ENCODE measurements around the gene OTOGL.

Gene OTOGL, protein sequence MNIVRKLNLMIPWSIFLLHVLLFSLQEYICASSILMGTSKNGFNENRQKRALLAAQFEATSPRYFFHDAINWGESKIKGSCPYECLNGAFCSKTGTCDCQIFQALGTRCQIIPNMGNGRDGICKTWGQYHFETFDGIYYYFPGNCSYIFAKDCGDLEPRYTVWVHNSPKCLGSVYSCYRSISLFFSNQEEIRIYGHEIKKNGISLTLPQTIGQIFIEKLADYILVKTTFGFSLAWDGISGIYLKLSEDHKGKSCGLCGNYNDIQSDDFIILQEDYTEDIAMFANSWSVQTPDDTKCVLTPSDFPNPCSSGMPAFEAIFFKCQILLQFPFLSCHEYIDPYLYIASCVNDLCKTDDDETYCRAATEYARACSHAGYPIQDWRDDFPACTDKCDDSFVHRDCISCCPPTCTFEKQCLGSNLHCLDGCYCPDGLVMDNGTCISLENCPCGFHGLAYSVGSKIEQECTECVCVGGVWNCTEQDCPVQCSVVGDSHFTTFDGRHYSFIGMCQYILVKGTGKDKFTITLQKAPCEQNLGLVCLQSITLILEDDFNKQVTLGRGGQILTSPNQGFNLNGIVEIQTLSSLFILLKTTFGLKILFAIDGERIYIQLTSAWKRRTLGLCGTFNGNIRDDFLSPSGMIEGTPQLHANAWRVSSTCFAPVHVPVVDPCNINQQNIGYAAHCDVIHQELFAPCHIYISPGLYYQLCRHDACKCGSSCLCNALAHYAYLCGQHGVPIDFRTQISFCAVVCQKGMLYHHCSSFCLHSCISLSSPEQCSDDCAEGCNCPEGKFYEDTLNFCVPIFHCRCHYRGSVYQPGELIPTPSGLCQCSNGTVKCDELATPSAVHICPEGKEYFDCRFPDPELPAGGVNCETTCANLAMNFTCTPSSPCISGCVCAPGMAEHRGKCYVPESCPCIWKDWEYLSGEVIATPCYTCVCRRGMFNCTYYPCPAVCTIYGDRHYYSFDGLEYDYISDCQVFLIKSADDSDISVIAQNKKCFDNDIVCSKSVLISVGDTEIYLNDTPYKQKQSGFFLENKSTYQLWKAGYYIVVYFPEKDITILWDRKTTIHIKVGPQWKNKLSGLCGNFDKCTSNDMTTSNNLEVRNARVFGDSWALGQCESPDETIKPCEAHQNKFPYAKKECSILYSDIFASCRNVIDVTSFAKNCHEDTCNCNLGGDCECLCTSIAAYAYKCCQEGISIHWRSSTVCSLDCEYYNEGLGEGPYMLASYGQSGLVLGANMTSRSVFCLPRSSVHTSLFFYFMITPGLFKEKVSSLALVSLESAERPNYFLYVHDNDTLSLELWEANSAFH (N-terminal part only)

DNA sequence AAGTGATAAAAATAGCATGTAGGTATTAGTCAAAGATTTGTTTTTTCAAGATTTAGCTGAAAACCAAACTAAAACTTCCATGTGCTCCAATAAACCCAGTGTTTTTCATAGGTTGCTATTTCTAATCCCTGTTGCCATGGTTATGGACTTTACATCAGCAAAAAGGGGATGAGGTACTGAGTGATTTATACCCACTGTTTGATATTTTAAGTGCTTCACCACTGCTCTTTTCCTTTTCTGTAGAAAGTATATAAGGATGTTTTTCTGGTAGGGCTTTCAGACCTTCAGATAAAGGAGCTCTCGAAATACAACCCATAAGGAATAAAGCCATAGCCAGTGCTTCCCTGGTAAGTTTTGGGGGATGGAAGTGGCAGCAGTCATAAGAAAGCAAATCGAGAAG, at the start of gene OTOGL:
Gene OTOGL, plus strand, starts transcription at position 279 of the 400 bp plus-strand sequence. CDS start 109,895 bp downstream, outside the sequence.
- no peak for DNase-seq (ENCODE audit: low read depth in 2 of 2)

DNA sequence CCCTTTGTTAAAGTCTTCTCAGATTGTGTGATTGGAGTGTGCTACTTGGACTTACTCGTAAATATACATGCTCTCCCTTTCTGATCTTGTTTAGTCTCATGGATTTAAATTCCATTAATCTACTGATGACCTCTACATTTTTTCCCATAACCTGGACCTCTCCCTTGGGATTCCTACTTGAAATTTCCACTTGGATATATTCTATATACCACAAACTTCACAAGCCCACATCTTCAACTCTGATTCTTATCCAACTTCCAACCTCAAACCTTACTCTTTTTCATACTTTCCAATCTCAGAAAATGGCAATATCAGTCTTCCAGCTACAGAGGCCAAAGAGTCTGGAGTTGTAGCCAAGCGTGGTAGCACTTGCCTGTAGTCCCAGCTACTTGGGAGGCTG, 49.1 kb upstream of the OTOGL start:
- no peak for DNase-seq (ENCODE audit: low read depth in 2 of 2)

DNA sequence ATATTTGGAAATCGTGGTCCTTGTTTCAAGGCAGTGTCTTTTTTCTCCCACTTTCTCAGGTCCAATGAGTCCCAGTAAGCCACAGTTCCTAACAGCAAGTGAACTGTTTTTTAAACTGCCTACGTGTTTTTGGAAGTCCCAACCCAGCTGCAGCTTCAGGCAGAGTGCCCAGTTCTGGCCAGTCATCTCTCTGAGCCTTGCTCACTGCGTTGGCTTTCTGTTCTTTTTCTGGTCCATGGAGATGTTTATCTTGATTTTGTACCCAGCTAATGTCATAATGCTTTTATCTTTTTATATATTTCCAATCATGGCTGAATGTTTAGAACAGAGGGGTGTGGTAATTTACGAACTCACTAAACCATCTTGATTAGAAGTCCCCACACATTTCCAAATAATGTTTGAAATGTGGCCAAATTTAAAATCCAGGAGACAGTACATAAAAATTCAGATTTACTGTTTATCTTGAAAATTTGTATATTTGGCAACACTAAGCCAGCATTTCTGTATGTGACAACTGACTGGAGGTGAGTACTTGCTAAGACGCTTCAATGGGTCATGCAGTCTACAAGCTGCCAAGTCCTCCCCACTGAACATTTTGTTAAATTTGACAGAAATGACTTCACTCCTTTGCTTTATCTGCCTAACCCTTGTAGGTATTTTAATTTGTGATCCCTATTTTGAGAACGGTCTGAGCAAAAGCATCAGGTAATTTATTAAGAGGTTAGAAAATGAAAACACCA, 46.1 kb upstream of the OTOGL start:
- DNase-seq (ENCODE audit: low read depth in 2 of 2) = no peak

DNA sequence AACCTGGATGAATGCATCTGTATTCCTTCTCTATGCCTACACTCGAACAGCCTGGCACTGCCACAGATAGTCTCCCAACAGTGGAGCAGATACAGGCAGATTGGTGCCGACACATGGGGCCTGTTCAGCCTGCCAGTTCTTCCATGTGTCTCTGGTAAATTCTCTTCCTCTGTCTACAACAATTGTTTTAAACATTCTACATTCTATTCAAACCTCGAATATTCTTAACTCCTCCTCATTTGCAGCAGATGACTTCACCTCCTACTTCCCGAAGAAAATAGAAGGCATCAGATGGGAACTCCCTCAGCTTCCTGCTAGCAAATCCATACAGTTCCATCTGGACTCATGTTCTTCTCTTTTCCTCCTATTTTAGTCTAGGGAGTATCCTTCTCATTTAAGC, 43.1 kb upstream of the OTOGL start:
- no peak for DNase-seq (ENCODE audit: low read depth in 2 of 2)

DNA sequence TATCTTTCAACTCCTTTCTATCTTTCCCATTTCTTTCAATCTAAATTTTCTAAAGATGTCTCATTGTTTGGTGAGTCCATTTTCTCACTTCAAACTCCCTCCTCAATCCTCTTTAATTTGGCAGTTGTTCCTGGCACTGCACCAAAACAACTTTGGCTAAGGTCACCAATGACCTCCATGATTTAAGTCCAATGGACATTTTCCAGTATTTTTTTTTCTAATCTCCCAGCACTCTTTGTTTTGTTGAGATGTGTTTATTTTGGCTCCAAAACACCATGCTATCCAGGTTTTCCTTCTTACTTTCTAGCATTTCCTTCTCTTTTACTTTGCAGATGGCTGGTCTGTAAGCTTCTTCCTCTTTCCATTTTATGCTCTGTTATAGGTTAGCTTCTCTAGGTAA, 42.5 kb upstream of the OTOGL start:
- DNase-seq (ENCODE audit: low read depth in 2 of 2) = no peak

DNA sequence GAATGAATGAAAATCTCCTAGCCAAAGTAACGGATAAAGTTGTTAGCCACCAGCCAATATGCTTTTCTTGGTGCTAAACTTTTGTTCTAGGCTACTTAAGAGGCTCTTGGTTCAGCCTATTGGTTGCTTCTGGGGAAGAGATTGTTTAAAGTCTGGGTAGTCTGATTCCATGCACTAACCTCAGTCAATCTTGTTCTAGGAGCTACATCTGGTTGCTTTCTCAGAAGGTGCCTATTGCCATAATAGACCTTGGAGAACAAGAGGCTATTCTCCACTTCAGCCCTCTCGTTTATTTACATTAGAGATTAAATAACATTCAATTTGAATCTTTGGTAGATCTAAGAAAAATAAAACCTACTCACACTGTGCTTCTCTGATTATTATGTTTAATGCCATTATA, 40.8 kb upstream of the OTOGL start:
- DNase-seq (ENCODE audit: low read depth in 2 of 2) = no peak

DNA sequence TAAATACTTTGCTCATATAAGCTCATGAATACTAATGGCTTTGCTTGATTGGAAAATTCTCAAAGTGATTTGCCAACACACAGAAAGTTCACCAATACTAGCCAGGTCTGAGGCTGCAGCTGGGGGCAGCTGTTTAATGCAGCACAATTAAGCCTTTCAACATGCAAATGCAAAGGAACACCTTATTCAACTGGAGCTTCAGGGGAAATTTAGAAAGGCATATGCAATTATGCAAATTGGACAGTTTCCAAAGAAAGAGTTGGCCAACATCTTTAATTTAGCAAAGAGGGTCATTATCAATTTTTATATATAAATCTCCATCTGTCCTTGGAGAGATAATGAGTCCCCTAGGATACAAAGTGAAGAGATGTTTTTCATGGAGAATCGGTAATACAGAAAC, 40.2 kb upstream of the OTOGL start:
- no peak for DNase-seq (ENCODE audit: low read depth in 2 of 2)

DNA sequence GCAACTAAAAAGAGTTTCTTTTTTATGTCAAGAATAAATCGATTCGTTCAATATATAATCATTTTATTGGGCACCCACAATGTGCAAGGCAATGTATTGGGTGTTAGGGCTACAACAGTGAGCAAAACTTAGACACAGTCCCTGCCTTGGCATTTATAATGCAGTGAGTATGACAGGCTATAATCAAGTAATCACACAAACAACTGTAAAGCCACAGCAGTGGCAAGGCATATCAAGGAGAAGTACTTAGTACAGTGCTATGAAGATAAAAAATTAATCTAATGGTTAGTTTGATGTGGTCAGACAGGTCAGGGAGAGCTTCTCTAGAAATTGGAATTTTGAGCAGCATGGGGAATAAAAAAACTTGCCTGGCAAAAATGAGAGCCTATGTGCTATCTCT, 39.5 kb upstream of the OTOGL start:
- no peak for DNase-seq (ENCODE audit: low read depth in 2 of 2)

DNA sequence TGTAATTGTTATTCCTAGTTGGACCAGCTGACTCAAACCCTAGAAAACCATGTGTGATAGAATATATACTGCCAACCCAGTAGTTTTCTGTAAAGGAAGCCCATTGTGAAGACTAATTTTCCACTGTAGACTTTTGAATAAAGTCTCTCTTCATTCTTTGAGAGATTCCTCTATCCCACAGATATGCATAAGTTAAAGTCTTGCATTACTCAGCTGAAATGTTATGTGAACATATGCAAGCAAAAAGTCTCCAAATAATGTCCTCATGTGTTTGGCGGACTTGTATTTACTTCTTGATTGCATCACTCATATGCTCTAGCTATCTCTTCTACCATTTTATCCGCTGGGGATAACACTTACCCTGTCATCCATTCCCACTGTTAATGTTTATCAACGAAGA, 35.1 kb upstream of the OTOGL start:
- DNase-seq (ENCODE audit: low read depth in 2 of 2) = no peak

DNA sequence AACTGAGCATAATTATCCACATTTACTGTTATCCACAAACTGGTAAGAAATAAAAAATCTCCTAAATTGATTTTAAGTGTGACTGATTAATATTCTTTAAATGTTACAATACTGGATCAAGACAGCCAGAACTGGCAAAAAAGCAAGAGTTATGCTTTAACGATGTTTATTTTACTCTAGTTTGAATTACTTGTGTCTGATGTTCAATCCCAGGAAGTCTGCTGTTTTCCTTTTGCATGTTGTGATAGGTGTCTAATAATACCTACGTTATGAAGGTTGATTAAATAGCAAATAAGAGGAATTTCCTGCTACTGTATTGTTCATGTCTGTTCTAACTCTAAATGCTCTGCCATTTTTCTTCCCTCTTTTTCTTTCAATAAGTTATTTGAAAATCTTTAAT, 34.4 kb upstream of the OTOGL start:
- no peak for DNase-seq (ENCODE audit: low read depth in 2 of 2)

DNA sequence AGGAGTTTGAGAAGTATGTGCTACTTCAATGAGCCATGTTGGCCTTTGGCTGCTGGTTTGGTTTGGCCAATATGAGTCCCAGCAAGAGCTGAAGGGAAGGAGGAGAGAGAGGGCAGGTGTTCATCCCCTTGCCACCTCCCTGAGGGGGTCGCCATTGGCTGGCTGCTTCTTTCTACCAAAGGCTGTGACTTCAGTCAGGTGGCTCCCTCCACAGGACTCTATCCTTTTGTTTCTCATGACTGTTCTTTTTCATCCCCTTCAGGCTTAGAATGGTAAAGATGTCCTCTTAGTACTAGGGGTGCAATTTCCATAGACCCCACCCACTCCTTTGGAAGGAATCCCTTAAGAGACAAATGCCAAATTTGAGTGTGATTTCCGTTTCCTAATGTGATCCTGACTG, 31.2 kb upstream of the OTOGL start:
- DNase-seq (ENCODE audit: low read depth in 2 of 2) = no peak

DNA sequence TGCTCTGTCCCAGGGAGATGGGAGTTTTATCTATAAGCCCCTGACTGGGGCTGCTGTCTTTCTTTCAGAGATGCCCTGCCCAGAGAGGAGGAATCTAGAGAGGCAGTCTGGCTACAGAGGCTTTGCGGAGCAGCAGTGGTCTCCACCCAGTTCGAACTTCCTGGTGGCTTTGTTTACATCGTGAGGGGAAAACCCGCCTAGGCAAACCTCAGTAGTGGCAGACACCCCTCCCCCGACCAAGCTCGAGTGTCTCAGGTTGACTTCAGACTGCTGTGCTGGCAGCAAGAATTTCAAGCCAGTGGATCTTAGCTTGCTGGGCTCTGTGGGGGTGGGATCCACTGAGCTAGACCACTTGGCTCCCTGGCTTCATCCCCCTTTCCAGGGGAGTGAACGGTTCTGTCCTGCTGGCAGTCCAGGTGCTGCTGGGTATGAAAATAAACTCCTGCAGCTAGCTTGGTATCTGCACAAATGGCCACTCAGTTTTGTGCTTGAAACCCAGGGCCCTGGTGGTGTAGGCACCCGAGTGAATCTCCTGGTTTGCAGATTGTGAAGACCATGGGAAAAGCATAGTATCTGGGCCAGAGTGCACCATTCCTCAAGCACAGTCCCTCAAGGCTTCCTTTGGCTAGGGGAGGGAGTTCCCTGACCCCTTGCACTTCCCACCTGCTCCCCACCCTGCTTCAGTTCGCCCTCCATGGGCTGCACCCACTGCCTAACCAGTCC, 15.3 kb upstream of the OTOGL start:
- peak; percentile 3 to 4 for DNase-seq (ENCODE audit: low read depth in 2 of 2)

DNA sequence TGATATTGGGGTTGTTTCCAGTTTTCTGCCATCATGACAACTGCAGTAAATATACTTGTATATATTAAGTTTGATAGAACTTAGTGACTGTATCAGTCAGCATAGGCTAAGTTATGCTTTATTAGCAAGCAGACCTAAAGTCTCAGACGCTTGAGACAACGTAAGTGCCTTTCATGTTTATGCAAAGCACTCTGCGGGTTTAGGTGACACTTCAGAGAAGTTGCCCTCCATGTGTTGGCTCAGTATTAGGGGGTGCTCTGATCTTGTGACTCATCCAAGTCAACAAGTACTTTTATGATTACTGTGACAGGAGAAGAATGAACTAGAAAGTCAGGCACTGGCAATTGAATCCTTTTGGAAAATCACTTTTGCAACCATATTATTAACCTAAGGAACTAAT, 13.3 kb upstream of the OTOGL start:
- DNase-seq (ENCODE audit: low read depth in 2 of 2) = no peak

DNA sequence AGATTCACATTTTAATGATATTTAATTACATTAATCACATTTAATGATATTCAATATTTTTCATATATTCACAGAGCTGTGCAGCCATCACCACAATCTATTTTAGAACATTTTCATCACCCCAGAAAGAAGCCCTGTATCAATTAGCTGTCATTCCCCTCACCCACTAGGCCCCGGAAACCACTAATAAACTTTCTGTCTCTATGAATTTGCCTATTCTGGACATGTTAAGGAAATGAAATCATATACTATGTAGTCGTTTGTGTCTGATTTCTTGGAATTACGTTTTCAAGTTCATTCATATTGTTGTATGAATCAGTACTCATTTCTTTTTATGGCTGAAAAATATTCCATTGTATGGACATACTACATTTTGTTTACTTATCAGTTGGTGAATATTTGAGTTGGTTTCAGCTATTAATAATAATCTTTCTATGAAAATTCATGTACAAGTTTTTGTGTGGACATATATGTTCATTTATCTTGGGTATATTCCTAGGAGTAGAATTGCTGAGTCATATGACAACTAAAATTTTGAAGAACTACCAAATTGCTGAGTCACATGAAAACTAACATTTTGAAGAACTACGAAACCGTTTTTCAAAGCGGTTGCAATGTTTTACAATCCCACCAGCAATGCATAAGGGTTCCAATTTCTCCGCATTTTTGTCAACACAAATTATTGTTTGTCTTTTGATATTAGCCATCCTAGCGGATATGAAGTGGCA, 11.7 kb upstream of the OTOGL start:
- no peak for DNase-seq (ENCODE audit: low read depth in 2 of 2)

DNA sequence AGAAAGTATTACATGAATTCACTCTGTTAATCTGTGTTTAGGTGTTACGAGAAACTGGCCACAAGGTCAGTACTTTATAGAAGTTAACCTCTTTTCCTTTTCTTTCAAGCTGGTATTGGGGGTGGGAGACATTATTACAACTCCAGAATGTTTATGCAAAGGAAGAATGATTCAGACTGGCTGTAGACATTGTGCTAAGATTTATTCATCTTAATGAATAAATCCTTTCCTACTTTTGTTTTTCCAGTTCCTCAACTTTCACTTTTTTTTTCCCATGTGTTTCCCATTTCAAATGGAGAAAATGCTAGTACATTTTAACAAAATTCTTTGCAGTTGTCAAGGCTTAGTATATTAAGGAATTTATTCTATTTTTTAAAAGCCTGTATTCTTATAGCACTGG, 1.3 kb downstream of the OTOGL start:
- DNase-seq (ENCODE audit: low read depth in 2 of 2) = no peak

DNA sequence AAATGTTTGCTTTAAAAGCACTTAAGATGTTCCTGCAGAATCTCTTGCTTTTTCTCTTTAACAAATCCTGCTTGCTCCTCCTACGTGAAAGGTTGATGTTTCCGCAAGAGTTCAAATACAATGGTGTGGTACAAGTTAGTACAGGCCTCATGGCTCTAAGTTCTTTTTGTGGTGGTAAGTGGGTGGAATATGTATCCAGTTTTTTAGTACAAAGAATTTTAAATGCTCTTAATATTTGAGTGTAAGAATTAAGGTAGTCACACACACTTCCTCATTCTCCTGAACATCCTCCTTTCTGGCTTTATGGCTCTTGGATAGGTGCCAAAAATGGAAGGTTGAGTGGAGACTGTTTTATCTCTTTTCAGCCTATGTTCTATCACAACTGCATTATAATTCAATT, 1.8 kb downstream of the OTOGL start:
- no peak for DNase-seq (ENCODE audit: low read depth in 2 of 2)

DNA sequence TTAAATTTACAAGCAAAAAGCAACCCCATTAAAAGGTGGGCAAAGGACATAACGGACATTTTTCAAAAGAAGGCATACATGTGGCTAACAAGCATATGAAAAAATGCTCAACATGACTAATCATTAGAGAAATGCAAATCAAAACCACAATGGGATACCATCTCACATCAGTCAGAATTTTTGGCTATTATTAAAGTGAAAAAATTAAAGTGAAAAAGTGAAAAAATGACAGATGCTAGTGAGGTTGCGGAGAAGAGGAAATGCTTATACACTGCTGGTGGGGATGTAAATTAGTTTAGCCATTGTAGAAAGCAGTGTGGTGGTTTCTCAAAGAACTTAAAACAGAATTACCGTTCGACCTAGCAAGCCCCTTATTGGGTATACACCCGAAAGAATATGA, 7.9 kb downstream of the OTOGL start:
- DNase-seq (ENCODE audit: low read depth in 2 of 2) = no peak

DNA sequence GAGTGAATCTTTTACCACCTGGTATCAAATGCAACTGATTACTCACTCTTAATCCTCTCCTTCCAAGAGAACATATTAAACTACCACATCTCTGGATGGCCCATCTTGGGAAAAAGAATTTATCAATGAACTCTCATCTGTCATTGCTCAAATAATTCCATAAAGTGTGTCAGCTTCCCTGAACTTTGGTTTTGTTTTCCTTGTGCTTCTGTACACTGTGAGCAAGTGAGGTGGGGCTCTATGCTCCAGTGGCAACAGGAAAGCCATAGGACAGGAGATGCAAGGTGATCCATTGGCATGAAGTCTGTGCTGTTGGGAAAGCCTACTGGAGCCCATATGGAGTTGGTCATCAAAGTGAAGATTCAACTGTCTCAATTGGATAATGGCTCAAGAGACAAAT, 17.4 kb downstream of the OTOGL start:
- DNase-seq (ENCODE audit: low read depth in 2 of 2) = no peak

DNA sequence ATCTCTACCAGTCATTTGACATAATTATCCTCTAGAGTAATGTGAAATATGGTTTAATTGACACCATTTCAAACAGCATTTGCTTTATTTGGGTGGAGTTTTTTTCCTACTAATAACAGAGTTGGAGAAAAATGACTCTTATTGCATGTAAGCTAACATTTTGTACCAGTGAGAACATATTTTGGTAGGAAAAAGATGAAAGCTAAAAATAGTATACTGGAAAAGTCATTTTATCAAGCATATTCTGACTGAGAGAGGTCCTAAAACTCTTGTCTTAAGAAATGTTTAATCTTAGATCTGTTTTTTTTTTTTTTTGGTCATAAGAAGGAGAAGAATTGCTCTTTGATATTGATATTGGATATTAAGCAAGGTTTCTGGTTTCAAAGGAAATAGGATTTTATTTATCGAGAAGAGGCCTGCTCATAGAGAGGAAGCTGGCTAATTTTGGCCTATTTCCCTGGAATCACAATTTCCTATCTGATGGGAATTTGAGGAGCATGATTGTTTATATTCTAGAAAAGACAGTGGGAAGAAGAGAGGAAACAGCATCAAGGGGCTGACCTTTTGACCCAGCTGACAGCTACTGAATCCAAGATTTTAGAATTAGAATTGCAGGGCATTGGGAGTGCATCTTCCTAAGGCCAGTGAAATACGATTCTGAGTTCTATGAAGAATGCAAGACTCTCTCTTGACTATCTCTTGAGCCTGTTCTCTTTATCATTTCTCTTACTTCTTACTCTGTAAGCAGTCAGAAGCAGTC, 19.4 kb downstream of the OTOGL start:
- no peak for DNase-seq (ENCODE audit: low read depth in 2 of 2)
